NCI-H526 (cell line): ENCODE results near the gene TPRG1.

Source experiments
- DNase-seq, 2 experiments: peaks; one replicate each; lab custom pipeline; 2025; lab: John Stamatoyannopoulos, UW

Gene TPRG1

GRCh38 chr3:189278221-189278620, 106.5 kb downstream of the TPRG1 start:
- no peak for DNase-seq

DNA sequence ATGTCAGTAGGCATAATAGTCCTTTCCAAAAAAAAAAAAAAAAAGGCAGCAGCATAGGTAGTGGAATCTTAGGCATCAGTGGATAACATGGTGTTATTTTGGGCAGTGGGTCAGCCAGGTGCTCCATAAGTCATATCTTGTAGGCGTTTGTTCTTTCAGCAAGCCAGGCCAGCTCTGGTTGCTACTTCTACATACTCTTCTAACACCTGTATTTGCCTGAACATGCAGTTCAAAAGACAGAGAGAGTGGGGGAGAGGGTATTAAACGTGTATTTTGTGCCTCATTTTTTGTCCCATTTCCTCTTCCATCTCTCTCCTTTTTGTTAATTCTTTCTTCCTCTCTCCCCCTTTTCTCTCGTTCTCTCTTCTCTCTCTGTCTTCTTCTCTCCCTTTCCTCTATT, 110.4 kb downstream of the TPRG1 start:
- DNase-seq = no peak

DNA sequence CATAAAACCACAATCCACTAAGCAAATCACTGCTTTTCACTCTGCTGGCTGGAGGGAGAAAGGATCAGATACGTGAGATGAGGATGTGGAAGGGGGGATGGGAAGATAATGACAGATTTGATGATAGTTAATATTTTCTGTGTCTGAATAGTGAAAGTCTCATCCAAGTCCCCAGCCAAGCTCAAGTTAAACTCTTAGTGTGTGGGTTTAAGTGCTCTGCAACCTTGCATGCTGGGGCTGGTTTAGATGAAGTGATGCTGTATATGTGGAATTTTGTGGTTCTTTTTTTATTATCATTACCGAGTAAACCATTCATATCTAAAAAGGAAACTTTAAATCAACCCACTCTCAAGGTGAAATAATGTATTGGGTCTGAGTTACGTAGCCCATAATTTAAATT, 111.0 kb downstream of the TPRG1 start:
- DNase-seq = no peak

DNA sequence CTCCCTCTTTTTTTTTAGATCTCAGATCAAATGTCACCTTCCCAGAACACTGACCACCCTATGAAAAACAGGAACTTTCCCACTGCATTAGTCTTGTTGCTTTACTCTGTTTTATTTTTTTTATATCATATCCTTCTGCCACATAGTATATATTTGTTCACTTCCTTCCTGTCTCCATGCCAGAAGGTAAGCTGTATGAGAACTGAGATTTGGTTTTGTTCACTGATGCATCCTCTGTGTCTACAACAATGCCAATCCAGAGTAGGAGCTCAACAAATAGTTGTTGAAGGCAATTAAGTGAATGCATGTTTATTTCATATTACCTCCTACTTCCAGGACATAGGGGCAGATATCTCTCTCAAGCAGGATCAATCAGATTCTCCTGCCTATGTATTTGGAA, 114.4 kb downstream of the TPRG1 start:
- no peak for DNase-seq

DNA sequence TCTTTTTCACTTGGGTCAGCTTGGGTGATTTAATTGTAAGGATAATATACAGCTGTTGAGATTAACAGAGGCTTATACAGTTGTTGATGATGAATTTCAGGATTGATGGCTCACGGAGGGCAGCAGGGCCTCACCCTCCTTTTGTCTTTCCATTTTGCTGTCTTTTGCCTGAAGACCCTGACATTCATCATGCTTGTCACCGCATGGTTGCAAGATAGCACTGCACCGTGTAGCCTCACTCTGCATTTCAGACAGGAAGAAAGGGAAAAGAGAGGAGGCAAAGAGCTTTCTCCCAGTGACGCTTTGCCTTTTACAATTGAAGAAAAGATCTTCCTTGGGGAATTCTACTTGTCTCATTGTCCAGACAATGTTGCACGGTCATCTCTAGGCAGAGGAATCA, 115.1 kb downstream of the TPRG1 start:
- no peak for DNase-seq

GRCh38 chr3:189288348-189289235, 116.8 kb downstream of the TPRG1 start:
- DNase-seq = no peak

GRCh38 chr3:189289251-189289650, 117.5 kb downstream of the TPRG1 start:
- no peak for DNase-seq

GRCh38 chr3:189292667-189293484, 121.1 kb downstream of the TPRG1 start:
- no peak for DNase-seq

- no peak for DNase-seq
These were observed 122.9 kb downstream of the TPRG1 start for GRCh38 chr3:189294649-189295048.

DNA sequence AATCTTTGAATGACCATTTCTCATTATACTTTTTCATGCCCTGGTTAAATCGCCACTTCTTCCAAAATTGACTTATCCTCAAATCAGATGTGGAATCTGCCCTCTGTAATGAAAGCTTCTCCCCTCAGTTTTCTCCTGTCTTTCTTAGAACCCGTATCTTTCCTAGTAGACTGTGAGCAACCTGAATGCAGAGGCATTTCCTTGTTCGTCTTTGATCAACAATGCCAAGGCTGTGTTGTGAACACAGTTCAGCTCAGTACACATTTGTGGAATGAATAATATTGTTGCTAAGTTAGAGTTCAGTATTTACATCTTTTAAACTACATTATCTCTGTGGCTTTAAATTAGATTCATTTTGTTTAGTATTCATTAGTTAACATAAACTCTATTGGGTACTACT, 123.3 kb downstream of the TPRG1 start:
- no peak for DNase-seq

- no peak for DNase-seq
These were observed 126.2 kb downstream of the TPRG1 start for GRCh38 chr3:189297932-189298331.

GRCh38 chr3:189298469-189299375, 127.0 kb downstream of the TPRG1 start:
- DNase-seq = no peak

GRCh38 chr3:189300345-189300744, 128.6 kb downstream of the TPRG1 start:
- DNase-seq = no peak

GRCh38 chr3:189301479-189301878, 129.7 kb downstream of the TPRG1 start:
- DNase-seq = no peak

DNA sequence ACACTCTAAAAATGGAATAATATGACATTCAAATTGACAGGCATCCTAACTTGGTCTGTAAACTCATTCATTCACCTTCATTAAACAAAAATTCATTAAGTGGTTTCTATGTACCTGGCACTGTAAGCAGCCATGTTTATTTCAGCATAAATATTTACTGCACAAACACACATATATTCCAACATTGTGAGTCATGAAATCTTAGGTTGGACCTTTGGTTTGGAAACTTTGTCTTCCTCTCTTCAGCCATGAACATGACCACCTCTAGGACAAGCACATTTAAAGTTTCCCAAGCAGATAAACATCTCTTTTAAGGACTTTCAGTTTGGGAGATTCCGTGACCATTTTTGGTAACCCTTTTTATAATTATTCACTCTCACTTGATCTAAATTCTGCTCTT, 131.8 kb downstream of the TPRG1 start:
- DNase-seq = no peak

GRCh38 chr3:189304465-189305351, 132.9 kb downstream of the TPRG1 start:
- DNase-seq = peak; percentile 13 to 29

GRCh38 chr3:189305412-189305811, 133.6 kb downstream of the TPRG1 start:
- DNase-seq = no peak

- DNase-seq = no peak
These were observed 136.2 kb downstream of the TPRG1 start for GRCh38 chr3:189307963-189308362.

DNA sequence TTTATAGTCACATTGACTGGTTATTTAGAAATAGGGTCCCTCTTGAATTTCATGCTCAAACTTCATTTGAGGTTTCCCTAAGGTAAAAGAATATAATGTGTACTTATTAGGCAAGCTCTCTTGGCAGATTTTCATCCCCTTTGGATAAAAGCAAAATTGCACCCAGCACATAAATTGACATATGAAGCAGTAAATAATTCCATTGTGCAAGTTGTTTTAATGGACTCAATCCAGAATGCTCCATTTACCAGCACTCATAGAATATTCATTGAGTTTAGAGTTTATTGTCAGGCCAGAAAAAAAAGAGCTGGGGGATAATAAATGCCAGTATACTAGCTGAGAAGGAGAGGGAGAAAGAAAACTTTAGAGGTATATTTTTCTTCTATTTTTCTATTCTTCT, 136.8 kb downstream of the TPRG1 start:
- peak in 1 of 2 experiments; percentile 18 for DNase-seq

DNA sequence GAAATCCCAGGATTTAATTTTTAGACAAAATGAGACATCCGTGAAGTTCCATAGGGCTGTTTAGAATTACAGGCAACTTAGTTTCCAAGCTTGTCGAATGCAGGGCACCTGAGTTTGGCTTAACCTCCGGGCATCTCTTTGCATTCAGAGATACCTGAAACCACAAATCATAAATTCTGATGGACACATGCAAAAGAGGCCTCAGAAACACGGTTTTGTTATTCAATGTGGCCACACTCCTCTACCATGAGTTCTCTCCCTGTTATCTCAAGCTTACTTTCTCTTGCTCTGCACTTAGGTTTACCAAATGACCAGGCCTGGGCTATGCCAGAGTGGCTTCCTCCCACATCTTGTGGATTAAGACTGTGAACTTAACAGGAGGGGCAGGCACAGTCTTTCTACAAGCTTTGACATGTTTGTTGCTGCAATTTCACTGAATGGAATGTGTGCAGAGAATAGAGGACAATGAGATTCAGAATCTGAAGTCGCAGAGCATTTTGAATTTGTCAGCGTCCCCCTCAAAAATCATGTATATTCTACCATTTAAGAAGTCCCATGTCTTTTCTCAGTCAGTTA, 137.7 kb downstream of the TPRG1 start:
- peak; percentile 76 to 77 for DNase-seq

DNA sequence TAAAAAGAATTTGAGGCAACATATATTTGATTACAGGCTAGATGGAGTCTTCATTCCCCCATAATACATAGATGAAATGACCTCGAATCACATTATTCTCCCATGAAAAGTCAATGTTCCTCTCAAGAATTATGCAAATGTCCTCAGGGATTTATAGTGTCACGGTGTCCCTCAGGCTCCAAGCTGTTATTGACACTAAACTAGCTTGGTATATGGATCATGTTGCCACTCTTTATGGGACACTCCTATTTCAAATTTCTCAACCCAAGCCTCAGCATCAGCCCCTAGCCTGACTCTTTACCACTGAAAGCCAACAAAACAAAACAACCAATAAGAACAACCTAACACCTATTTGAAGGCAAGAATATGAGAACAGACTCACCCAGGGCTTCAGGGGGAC, 139.8 kb downstream of the TPRG1 start:
- DNase-seq = peak; percentile 2 to 22
